ENCODE data around the gene UPK3A. TPM values are rescaled to one million over a fixed set of nuclear protein-coding genes. Genes with fewer than 3 reads are reported as not detected.
"Not testable (repeated sequence)": the region's sequence is repeated elsewhere in the genome, so short reads cannot be mapped to it uniquely, and the experiment has no call there.

Gene UPK3A
- polyA plus RNA-seq, 1 of the 3 experiments (the other 2 are of a cell fraction), result not detected

DNA sequence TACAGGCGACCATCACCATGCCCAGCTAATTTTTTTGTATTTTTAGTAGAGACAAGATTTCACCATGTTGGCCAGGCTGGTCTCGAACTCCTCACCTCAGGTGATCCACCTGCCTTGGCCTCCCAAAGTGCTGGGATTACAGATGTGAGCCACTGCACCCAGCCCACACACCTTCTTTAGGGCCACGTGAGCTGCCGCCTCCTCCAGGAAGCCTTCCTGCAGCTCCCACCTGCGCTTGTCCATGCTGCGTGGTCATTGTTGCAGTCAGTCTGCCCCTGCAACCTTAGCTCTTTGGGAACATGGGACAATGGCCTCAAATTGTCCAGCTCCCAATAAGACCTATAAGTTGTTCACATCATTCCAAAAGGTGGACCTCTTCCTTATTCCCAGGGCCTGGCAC is 10.3 kb downstream of the UPK3A start:
- 89% methylated on average over 6 of the region's 6 CpGs for WGBS (ENCODE audit: low lambda C conversion rate)
- H3K79me2 ChIP-seq (ENCODE audit: insufficient read depth); CTCF ChIA-PET; DNase-seq; H2AFZ ChIP-seq (ENCODE audit: low read depth); H3K27me3 ChIP-seq (ENCODE audit: insufficient read depth); H3F3A ChIP-seq (replicated peaks; ENCODE audit: insufficient read depth); H3K4me2 ChIP-seq; H3K4me3 ChIP-seq (ENCODE audit: low read depth in 2 of 2, low read length in 1 of 2); H3K9me3 ChIP-seq; H3K36me3 ChIP-seq (replicated peaks in 1 of 2; ENCODE audit: control insufficient read depth in 1 of 2, insufficient read depth in 2 of 2, low read length in 1 of 2); H4K20me1 ChIP-seq (ENCODE audit: insufficient read depth); H3K9ac ChIP-seq; H3K9me2 ChIP-seq; H3K27ac ChIP-seq (ENCODE audit: low read depth in 2 of 2, low read length in 1 of 2); H3K4me1 ChIP-seq (ENCODE audit: control insufficient read depth in 1 of 2, insufficient read depth in 2 of 2, low read depth in 1 of 2, low read length in 1 of 2): not testable (repeated sequence)
- POLR2A ChIA-PET, result interaction anchor here (0.6 to 0.7 kb wide), 2 partner anchors 10 to 38 kb away, joined by 3 to 5 read pairs; partner anchors contain the start of gene UPK3A

DNA sequence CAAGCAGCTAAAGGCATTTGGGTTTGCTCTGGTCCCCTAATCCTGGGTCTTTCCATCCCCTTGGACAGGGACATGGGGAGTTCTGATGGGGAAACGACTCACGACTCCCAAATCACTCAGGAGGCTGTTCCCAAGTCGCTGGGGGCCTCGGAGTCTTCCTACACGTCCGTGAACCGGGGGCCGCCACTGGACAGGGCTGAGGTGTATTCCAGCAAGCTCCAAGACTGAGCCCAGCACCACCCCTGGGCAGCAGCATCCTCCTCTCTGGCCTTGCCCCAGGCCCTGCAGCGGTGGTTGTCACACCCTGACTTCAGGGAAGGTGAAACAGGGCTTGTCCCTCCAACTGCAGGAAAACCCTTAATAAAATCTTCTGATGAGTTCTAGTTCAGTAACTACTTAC is 10.7 kb downstream of the UPK3A start:
- Histone ChIP-seq H4K20me1 (ENCODE audit: insufficient read depth) (no peaks in the 10 kb centered on the region), H3K4me2 (no peak overlapping the region), H3K9me2 (no peaks in the 10 kb centered on the region), H3K27me3 (ENCODE audit: insufficient read depth) (no peaks in the 10 kb centered on the region), H3K4me3 (ENCODE audit: low read depth in 2 of 2, low read length in 1 of 2) (no peak overlapping the region), H3K27ac (ENCODE audit: low read depth in 2 of 2, low read length in 1 of 2) (no peak overlapping the region), H2AFZ (ENCODE audit: low read depth) (no peak overlapping the region), H3K36me3 (replicated peaks in 1 of 2; ENCODE audit: control insufficient read depth in 1 of 2, insufficient read depth in 2 of 2, low read length in 1 of 2) (no peaks in the 10 kb centered on the region), H3F3A (replicated peaks; ENCODE audit: insufficient read depth) (no peaks in the 10 kb centered on the region), H3K9ac (no peak overlapping the region), H3K79me2 (ENCODE audit: insufficient read depth) (no peaks in the 10 kb centered on the region), H3K4me1 (ENCODE audit: control insufficient read depth in 1 of 2, insufficient read depth in 2 of 2, low read depth in 1 of 2, low read length in 1 of 2) (no peaks in the 10 kb centered on the region), H3K9me3 (no peaks in the 10 kb centered on the region)
- TF ChIP-seq USF1 (IDR thresholded peaks at IDR 0.05; ENCODE audit: borderline replicate concordance, low read depth) (no peak), USF2 (IDR thresholded peaks at IDR 0.05; ENCODE audit: borderline replicate concordance, low read depth, low read length) (no peak), SIN3A (IDR thresholded peaks at IDR 0.05; ENCODE audit: borderline replicate concordance, low read depth, low read length) (no peak), RAD21 (IDR thresholded peaks at IDR 0.05; ENCODE audit: low read length) (no peak), RFX5 (IDR thresholded peaks at IDR 0.05; ENCODE audit: low read length) (no peak), GATA2 (CRISPR knock-in tag; IDR thresholded peaks at IDR 0.05) (no peak), POLR2AphosphoS5 (IDR thresholded peaks at IDR 0.05; ENCODE audit: low read depth, low read length) (no peak), EZH2phosphoT487 (IDR thresholded peaks at IDR 0.05; ENCODE audit: borderline replicate concordance, low read depth) (no peak), NRF1 (IDR thresholded peaks at IDR 0.05; ENCODE audit: low read depth, low read length) (no peak), CHD2 (IDR thresholded peaks at IDR 0.05; ENCODE audit: low read length, partially characterized antibody) (no peak), IRF3 (IDR thresholded peaks at IDR 0.05; ENCODE audit: low read depth, low read length) (no peak), FOSL2 (IDR thresholded peaks at IDR 0.05; ENCODE audit: borderline replicate concordance, low read depth) (no peak), EP300 (IDR thresholded peaks at IDR 0.05; ENCODE audit: borderline replicate concordance in 1 of 2, low read depth in 1 of 2, low read length in 1 of 2) (no peak), TAF1 (IDR thresholded peaks at IDR 0.05; ENCODE audit: borderline replicate concordance, low read depth, low read length) (no peak), MEF2A (IDR thresholded peaks at IDR 0.05; ENCODE audit: borderline replicate concordance, low read depth) (no peak), GABPA (IDR thresholded peaks at IDR 0.05; ENCODE audit: low read depth) (no peak)
- TF ChIP-seq, protein P1, sequence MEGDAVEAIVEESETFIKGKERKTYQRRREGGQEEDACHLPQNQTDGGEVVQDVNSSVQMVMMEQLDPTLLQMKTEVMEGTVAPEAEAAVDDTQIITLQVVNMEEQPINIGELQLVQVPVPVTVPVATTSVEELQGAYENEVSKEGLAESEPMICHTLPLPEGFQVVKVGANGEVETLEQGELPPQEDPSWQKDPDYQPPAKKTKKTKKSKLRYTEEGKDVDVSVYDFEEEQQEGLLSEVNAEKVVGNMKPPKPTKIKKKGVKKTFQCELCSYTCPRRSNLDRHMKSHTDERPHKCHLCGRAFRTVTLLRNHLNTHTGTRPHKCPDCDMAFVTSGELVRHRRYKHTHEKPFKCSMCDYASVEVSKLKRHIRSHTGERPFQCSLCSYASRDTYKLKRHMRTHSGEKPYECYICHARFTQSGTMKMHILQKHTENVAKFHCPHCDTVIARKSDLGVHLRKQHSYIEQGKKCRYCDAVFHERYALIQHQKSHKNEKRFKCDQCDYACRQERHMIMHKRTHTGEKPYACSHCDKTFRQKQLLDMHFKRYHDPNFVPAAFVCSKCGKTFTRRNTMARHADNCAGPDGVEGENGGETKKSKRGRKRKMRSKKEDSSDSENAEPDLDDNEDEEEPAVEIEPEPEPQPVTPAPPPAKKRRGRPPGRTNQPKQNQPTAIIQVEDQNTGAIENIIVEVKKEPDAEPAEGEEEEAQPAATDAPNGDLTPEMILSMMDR (IDR thresholded peaks at IDR 0.05), result no peak
- 77% methylated on average over 6 of the region's 9 CpGs for WGBS (ENCODE audit: low lambda C conversion rate)
- ChIA-PET CTCF (no interaction called here), POLR2A (interaction anchor here (0.6 kb wide), 1 partner anchor 39 kb away, joined by 3 read pairs; no protein-coding TSS in a partner anchor)
- no peak for DNase-seq

Data from SK-N-SH (cell line).